DMS53 (cell line): Measurements from ENCODE around the gene PRIMPOL.

Experiments
- DNase-seq: peaks from one replicate; lab custom pipeline; 2025; lab: John Stamatoyannopoulos, UW

Gene PRIMPOL

DNA sequence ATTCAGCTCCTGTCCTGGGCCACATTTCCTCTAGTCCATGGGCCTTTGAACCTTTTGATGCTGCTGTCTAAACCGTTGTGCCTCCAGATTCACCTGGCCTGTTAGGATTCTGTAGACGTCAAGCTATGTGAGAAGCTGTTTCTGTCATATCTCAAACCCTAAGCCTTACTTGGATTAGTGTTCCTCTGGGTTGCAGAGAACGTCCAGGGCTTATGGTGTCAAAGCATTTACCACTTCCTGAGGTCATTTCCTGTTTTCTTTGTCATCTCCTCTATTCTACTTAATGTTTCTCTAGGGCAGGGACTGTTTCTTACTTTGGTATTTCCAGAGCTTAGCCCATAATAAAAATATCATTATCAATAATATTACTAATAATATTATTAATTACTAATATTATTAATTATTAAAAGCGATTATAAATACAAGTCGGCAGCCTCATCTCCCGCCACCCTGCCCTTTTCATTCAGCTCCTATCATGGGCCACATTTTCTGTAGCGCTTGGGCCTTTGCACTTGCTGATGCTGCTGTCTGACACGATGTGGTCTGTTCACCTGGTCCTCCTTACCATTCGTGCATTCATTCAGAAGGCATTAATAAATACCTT lies 19.1 kb downstream of the PRIMPOL start:
- no peak for DNase-seq

DNA sequence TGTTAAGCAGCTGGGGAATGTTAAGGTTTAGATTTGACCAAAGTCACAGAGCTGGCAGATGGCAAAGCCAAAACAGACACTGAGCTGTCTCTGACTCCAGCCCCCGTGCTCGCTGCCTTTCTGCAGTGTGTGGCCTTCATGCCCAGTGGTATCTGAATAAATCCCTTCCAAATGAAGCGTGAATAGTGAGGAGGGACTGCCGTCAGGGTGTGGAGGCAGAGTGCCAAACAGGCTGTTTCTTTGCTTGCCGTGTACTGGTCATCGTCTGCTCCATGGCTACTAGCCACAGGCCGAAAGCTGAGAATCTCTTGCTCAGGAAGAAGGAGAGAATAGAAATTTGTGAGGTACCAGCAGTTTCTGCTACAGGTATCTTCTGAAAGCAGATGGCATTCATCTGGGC lies 19.7 kb downstream of the PRIMPOL start:
- DNase-seq = no peak

- no peak for DNase-seq
Observed at GRCh38 chr4:184671101-184671500, 21.6 kb downstream of the PRIMPOL start.

DNA sequence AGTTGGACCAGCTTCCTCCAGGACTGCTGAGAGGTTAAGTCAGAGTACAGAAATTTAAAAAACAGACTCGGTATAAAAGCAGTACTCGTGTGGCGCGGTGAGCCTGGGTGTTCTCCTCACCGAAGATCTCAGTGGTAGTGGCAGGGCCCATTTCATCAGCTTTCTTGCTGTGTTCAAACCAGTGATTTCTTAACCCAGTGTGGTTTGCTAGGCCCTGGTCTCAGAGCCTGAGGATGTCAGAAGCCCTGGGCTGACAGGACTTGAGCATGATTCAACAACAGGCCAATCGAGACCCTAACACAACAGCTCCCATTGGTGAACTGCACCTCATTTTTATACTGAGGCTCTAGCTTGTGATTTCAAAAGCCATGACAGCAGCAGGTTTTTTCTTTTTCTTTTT lies 23.2 kb downstream of the PRIMPOL start:
- DNase-seq = no peak

- no peak for DNase-seq
Observed at GRCh38 chr4:184674011-184674410, 24.5 kb downstream of the PRIMPOL start.

- no peak for DNase-seq
Observed at GRCh38 chr4:184675018-184675417, 25.5 kb downstream of the PRIMPOL start.

- DNase-seq = no peak
Observed at GRCh38 chr4:184675821-184676492, 26.4 kb downstream of the PRIMPOL start.

DNA sequence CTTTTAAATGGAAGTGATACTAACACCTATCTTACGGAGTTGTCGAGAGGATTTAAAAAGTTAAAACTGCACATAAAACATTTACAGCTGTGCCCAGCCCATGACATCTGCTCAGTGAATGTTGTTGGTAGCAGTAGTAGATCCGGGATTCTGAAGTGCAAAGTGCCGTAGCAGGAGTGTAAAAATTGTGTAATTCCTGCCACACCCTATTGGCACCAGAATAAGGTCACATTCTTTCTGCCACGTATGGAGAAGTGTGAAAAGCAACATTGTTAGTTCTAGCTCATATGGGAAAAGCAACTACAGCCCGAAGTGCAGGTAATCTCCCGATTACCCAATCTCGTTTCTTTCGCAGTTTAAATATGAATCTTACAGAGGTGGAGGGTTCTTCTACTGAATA lies 31.2 kb downstream of the PRIMPOL start:
- no peak for DNase-seq

GRCh38 chr4:184681916-184682315 lies 32.4 kb downstream of the PRIMPOL start:
- DNase-seq = no peak

- DNase-seq = no peak
Observed at GRCh38 chr4:184684491-184685189, 35.1 kb downstream of the PRIMPOL start.

GRCh38 chr4:184688005-184688404 lies 38.5 kb downstream of the PRIMPOL start:
- DNase-seq = no peak

- DNase-seq = peak; percentile 67
Observed at GRCh38 chr4:184688447-184688846, 38.9 kb downstream of the PRIMPOL start.

DNA sequence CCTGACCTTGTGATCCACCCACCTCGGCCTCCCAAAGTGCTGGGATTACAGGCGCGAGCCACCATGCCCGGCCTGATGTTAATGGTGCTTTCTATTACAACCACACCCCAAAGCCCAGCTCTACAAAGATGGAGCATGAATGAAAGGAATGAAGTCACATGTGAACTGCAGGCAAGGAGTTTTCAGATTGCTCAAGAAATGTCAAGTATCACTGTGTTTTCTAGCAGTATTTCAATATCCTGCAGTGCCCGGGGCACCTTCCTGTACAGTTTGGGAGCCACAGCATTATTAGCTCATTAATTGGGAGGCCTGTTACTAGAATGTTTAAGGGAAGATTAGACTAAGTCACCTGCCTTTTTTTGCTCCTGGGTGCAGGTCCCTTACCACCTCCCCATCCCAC lies 40.1 kb downstream of the PRIMPOL start:
- DNase-seq = no peak

DNA sequence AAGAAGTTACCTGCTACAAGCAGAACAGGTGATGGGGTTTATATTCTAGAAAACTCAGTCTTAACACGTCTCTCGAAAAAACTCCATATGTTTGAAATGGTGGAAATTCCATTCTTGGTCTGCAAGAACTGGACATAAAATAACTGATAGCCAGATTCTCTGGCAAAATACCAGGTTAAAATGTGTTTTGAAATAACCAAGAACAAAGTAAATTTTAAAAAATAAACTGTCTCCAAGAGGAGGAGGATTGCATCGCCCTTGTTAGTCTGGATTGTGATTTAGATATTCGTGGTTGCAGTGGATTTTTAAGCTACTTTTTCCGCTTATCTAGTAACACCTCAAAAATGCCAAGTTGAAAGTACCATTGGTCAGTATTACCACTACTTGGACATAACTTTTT lies 43.5 kb downstream of the PRIMPOL start:
- DNase-seq = no peak

- DNase-seq = no peak
Observed at GRCh38 chr4:184694412-184694956, 44.9 kb downstream of the PRIMPOL start.

DNA sequence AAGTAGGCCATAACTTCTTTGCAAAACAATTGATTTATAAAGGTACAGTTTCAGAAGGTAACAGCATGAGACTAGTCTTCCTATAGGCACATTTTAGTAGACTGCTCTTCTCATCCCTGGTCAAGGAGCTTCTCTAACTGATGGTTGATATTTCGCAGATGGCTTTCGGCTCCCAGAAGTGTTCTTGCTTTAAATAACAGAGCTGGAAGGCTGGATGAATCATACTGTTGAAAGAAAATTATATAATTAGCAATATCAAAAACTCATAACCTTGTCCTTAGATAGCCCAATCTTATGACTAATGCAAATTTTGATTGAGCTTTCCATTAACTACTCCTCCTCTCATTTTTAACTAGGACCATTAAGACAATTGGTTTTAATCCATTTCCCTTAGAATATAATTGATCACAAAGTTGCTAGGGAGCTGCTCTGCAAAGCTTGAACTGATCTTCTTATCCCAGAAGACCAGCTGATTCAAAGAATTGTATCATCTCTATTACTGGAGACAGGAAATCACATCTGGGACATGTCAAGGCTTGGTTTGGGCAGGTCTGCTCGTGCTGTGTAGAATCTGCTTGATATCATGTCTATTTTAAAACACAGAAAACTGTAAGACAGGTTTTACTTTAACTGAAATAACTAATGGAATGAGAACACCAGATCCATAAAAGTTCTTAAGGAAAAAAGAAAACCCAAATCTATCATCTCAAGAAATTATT lies 45.8 kb downstream of the PRIMPOL start:
- no peak for DNase-seq

DNA sequence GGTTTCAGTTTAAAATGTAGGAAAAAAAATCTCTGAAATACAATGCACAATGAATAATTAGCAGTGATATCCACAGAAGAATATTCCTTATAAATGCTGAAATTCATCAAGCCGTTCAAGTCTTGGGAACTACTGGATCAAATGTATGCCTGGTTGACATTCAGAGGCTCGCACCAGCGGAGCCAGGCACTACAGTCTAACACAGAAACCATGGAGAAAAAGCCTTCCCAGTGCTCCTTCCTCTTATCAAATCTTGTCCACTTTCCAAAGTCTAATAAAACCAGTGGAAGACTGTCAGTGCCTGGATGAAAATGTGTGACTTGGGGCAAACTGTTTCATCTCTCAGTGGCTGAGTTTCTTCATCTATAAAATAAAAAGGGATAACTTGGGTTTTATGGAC lies 48.4 kb downstream of the PRIMPOL start:
- DNase-seq = no peak

DNA sequence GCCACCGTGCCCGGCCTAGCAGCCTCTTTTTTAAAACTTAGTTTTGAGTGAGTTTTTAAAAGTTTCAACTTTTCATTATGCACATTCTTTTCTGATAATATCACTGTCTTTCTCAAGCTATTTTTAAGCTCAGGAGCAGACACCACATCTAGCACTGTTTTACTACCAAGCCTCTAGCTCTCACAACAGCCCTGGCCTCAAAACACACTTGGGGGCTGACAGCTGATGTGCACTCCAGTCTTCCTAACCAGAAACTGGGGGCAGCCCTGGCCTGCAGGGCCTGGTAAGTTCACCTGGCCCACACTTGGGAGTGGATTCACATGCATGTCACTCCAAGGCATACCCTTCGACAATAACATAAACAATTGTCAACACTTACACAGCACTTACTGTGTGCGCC lies 50.4 kb downstream of the PRIMPOL start:
- no peak for DNase-seq

- no peak for DNase-seq
Observed at GRCh38 chr4:184702114-184702513, 52.6 kb downstream of the PRIMPOL start.

GRCh38 chr4:184705692-184706091 lies 56.2 kb downstream of the PRIMPOL start:
- no peak for DNase-seq

- no peak for DNase-seq
Observed at GRCh38 chr4:184706453-184706852, 56.9 kb downstream of the PRIMPOL start.

GRCh38 chr4:184712322-184712721 lies 62.8 kb downstream of the PRIMPOL start:
- no peak for DNase-seq

- no peak for DNase-seq
Observed at GRCh38 chr4:184713887-184714286, 64.3 kb downstream of the PRIMPOL start.
